NB4 (cell line): ENCODE data around the gene TFF2.

ENCODE experiments used
- CTCF ChIP-seq: IDR thresholded peaks from one replicate; pipeline ENCODE4 v1.5.1; 2012; ENCODE audit warnings: low read depth, low read length
- MAX ChIP-seq: IDR thresholded peaks from 2 replicates; pipeline ENCODE4 v1.6.1; 2011; ENCODE audit warnings: low read depth, low read length

GRCh38 chr21:42321845-42322244 lies 28.9 kb downstream of the TFF2 start:
- no peak for TF ChIP-seq MAX
- TF ChIP-seq CTCF: no peak
